ENCODE measurements around the gene RBMY1A1.
"Not testable (repeated sequence)": the region's sequence is repeated elsewhere in the genome, so short reads cannot be mapped to it uniquely, and the experiment has no call there.

RBMY1A1 gene

GRCh38 chrY:21534579-21534978 is at the start of gene RBMY1A1:
Gene RBMY1A1, plus strand, starts transcription at chrY:21534879. Its CDS starts 2,013 bp downstream, at chrY:21536892.
- DNase-seq (ENCODE audit: low read depth): not testable (repeated sequence)

DNA sequence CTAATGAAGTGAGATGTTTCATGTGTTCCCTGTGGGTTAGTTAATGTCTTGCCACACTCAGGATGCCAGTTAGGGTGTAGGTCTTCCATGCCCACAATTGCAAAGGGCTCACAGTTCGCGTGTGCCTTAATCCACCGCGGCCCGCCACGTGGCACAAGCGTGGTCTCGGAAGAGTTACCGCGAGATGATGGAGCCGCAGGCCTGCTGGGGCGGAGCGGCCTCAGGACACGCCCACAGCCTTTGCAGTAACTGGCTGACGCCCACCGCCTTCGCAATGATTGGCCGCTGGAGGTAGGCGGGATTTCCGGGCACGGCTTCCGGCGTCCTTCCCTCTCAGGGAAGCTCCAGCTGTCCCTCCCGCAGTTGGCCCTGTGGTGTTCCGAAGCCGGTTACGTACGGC is 23.6 kb upstream of the RBMY1A1 start, which contains the start of gene RBMY1B:
Gene RBMY1B, plus strand, starts transcription at position 301 of the 400 bp plus-strand sequence. CDS start 2,013 bp downstream, outside the sequence.
- not testable (repeated sequence) for DNase-seq (ENCODE audit: low read depth)

- not testable (repeated sequence) for DNase-seq (ENCODE audit: low read depth)
Measured at GRCh38 chrY:21559316-21559984, 24.8 kb downstream of the RBMY1A1 start.

- DNase-seq (ENCODE audit: low read depth): no peak
Measured at GRCh38 chrY:21585449-21585848, 50.8 kb downstream of the RBMY1A1 start.

DNA sequence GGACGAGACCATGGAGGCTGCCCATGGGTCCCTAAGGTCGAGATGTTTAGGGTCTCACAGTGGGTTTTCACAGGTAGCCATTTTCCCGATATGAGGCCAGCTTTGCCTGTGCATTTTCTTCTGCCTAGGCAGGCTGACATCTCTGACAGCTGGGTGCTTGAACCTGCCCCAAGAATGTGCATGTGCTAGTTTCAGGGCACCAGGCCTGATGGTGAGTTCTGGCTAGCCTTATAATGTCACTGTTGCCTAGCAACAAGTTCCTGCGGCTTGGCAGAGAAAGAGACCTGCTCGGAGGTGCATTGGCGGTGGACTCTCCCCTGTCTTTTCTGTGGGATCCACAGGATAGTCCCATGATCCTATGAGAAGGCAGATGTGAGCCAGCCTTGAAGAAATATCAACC is 51.8 kb downstream of the RBMY1A1 start:
- DNase-seq (ENCODE audit: low read depth): not testable (repeated sequence)

GRCh38 chrY:21592059-21592458 is 57.4 kb downstream of the RBMY1A1 start:
- no peak for DNase-seq (ENCODE audit: low read depth)

- DNase-seq (ENCODE audit: low read depth): not testable (repeated sequence)
Measured at GRCh38 chrY:21596287-21596686, 61.6 kb downstream of the RBMY1A1 start.
